GM23248 (cell line): ENCODE results near the gene DCTN4.

ENCODE experiments used
- EZH2 ChIP-seq: fragments of 200-600 bp; sonication (generic); IDR thresholded peaks from 2 replicates; pipeline ENCODE4 v1.6.1; 2018; ENCODE audit warnings: antibody characterized with exemption, mild to moderate bottlenecking; ENCODE audit not compliant: insufficient read depth, poor library complexity, severe bottlenecking
- EZH2phosphoT487 ChIP-seq: fragments of 200-600 bp; sonication (generic); IDR thresholded peaks from 2 replicates; pipeline ENCODE4 v1.6.1; 2018; ENCODE audit warnings: antibody characterized with exemption, moderate library complexity, mild to moderate bottlenecking, low read depth; ENCODE audit not compliant: insufficient read depth

DNA sequence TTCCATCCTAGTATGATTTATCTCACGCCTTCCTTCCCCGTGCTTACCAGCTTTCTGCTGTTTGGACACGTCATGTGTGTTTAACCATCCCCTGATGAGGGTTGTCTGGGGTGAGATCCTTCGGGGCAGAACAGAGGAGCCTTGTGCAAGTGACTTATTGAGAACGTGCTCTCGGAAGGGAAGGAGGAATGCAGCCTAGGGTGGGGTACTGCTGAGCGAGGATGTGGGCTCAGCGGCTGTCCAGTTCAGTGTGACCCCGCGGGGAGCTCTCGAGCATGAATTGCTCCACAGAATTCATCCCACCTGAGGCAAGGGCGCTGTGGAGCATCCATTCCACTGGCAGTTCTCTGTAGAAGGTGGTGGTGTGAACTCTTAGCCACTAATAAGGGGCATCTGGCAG is 93.8 kb downstream of the DCTN4 start:
- TF ChIP-seq EZH2, result no peak
- TF ChIP-seq EZH2phosphoT487, result no peak
